Measurements from ENCODE around the gene PLEKHG7. TPM values are rescaled to one million over a fixed set of nuclear protein-coding genes. Genes with fewer than 3 reads are reported as not detected.

The PLEKHG7 gene
- total and polyA plus RNA-seq, 8 donors, result 0.13 to 0.92 (median 0.60) TPM

- WGBS, 2 donors, result 45 to 47% methylated on average over 1 of the region's 1 CpG
Observed at GRCh38 chr12:92729773-92730305, 27.1 kb downstream of the PLEKHG7 start.

DNA sequence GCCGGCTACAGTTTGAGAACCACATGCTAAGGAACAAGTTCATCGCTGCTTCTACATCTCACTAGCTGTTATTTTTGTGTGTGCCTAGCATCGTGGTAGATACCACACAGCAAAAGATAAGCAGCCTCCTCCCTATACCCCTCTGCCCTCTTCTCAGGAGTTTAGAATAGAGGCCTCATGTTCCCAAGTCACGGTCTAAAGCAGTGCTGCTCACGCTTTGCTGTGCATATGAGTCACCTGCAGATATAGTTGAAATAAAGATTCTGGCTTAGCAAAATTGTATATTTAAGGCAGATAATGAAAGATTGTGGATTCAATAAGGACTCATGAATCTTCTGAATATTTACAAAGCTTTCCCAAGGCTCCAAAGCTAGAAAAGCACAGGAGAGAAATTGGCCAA is 28.0 kb downstream of the PLEKHG7 start:
- no peak for FAIRE-seq
- no peaks in the 10 kb centered on the region for H3K36me3 ChIP-seq
- peaks cover 0 to 8% (median 0%) of the 10 kb centered on the region in 3 donors for H3K4me1 ChIP-seq
- no peaks in the 10 kb centered on the region for H3K27me3 ChIP-seq
- WGBS, 2 donors, result 84 to 87% methylated on average over 5 of the region's 5 CpGs
- H3K27ac ChIP-seq, result no peak overlapping the region
- DNase-seq, result no peak
- no peak for TF ChIP-seq CTCF (IDR thresholded peaks at IDR 0.05)
- no peak overlapping the region for H3K4me3 ChIP-seq
- intact Hi-C loops (cut with DNase I), result no loop called here
- no peak for ATAC-seq
- no peaks in the 10 kb centered on the region for H3K9me3 ChIP-seq

More at GRCh38 chr12:92729773-92730305, 27.1 kb downstream of the PLEKHG7 start:
- no peaks in the 10 kb centered on the region for H3K36me3 ChIP-seq
- no peak for DNase-seq
- no peak for FAIRE-seq
- intact Hi-C loops (cut with DNase I), result no loop called here
- H3K27ac ChIP-seq, result no peak overlapping the region
- peak in 2 of 4 donors; percentile 29 to 44 for ATAC-seq
- no peak for TF ChIP-seq CTCF (IDR thresholded peaks at IDR 0.05)
- H3K27me3 ChIP-seq, result no peaks in the 10 kb centered on the region
- peaks cover 0 to under 1% (median 0%) of the 10 kb centered on the region in 3 donors for H3K4me1 ChIP-seq
- no peaks in the 10 kb centered on the region for H3K9me3 ChIP-seq
- H3K4me3 ChIP-seq, result no peak overlapping the region

DNA sequence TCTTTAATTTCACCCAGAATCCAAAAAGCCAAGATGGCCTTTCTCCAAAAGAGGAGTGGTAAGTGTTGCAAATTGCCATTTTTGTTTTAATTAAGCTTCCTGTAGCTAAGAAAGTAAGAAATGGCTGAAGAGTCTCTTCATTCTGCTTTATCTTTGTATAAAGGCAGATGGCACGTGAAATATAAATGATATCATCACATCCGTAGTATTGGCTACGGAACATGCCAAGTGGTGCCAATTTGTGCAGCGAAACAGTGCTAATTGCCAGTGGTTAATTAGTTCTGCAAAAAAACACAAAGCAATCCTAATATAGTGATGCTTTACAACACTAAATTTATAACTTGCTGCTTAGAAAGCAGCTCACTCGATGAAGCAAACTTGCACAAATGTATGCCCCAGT is 29.4 kb downstream of the PLEKHG7 start:
- Histone ChIP-seq H3K27me3 (no peaks in the 10 kb centered on the region), H3K27ac (no peak overlapping the region), H3K9me3 (no peaks in the 10 kb centered on the region), H3K36me3 (no peaks in the 10 kb centered on the region), H3K4me3 (no peak overlapping the region), H3K4me1 (peaks cover 0 to 14% (median 0%) of the 10 kb centered on the region in 3 donors)
- intact Hi-C loops (cut with DNase I), result no loop called here
- FAIRE-seq, result no peak
- no peak for ATAC-seq
- DNase-seq, result no peak
- 84 to 92% methylated on average over 5 of the region's 5 CpGs for WGBS, 2 donors
- TF ChIP-seq CTCF (IDR thresholded peaks at IDR 0.05), result no peak

DNA sequence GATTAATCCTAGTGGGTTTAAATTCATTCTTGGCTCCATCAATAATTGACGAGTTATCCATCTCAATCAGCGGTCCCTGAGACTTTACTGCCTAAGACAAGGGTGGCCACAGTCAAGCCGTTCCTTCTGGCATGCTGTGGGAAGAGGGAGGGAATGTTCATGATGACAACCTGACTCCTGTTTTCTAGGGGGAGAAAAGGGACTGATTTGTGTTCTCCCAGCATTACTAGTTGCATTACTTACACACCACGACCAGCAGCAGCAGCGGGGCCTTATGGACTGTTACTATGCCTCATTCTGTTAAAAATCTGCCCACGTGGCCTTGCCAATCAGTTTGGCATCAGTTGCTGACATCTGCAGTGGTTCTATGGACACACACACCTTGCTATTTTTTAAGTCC is 29.9 kb downstream of the PLEKHG7 start:
- peaks cover 0 to 14% (median 0%) of the 10 kb centered on the region in 3 donors for H3K4me1 ChIP-seq
- H3K9me3 ChIP-seq, result no peaks in the 10 kb centered on the region
- 76 to 81% methylated on average over 6 of the region's 6 CpGs for WGBS, 2 donors
- no peak for ATAC-seq
- no peak for TF ChIP-seq CTCF (IDR thresholded peaks at IDR 0.05)
- no peak for FAIRE-seq
- H3K27me3 ChIP-seq, result no peaks in the 10 kb centered on the region
- no peak for DNase-seq
- no peaks in the 10 kb centered on the region for H3K36me3 ChIP-seq
- intact Hi-C loops (cut with DNase I), result no loop called here
- H3K4me3 ChIP-seq, result no peak overlapping the region
- no peak overlapping the region for H3K27ac ChIP-seq

GRCh38 chr12:92733181-92733580 is 30.4 kb downstream of the PLEKHG7 start:
- no peaks in the 10 kb centered on the region for H3K36me3 ChIP-seq
- no peak overlapping the region for H3K27ac ChIP-seq
- 75 to 85% methylated on average over 6 of the region's 6 CpGs for WGBS, 2 donors
- peaks cover 0 to 14% (median 0%) of the 10 kb centered on the region in 3 donors for H3K4me1 ChIP-seq
- H3K27me3 ChIP-seq, result no peaks in the 10 kb centered on the region
- DNase-seq, result no peak
- H3K9me3 ChIP-seq, result no peaks in the 10 kb centered on the region
- ATAC-seq, result no peak
- H3K4me3 ChIP-seq, result no peak overlapping the region
- no peak for FAIRE-seq
- intact Hi-C loops (cut with DNase I), result no loop called here
- TF ChIP-seq CTCF (IDR thresholded peaks at IDR 0.05), result no peak

All from pancreas (tissue), 10 donors.